ENCODE data around the gene NXN.

- TF ChIP-seq, protein P1, sequence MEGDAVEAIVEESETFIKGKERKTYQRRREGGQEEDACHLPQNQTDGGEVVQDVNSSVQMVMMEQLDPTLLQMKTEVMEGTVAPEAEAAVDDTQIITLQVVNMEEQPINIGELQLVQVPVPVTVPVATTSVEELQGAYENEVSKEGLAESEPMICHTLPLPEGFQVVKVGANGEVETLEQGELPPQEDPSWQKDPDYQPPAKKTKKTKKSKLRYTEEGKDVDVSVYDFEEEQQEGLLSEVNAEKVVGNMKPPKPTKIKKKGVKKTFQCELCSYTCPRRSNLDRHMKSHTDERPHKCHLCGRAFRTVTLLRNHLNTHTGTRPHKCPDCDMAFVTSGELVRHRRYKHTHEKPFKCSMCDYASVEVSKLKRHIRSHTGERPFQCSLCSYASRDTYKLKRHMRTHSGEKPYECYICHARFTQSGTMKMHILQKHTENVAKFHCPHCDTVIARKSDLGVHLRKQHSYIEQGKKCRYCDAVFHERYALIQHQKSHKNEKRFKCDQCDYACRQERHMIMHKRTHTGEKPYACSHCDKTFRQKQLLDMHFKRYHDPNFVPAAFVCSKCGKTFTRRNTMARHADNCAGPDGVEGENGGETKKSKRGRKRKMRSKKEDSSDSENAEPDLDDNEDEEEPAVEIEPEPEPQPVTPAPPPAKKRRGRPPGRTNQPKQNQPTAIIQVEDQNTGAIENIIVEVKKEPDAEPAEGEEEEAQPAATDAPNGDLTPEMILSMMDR (IDR thresholded peaks at IDR 0.05) = no peak
- no peak for TF ChIP-seq POLR2A (IDR thresholded peaks at IDR 0.05)
- TF ChIP-seq POLR2AphosphoS5 (IDR thresholded peaks at IDR 0.05) = no peak
Measured at GRCh38 chr17:825216-825615, 154.4 kb downstream of the NXN start.

Measured in transverse colon (tissue), 4 donors.